GM21526 (cell line): ENCODE measurements around the gene RANBP3.

Experiments used
- ATAC-seq: cut with Tn5 transposase; IDR thresholded peaks from one replicate; pipeline ENCODE4 v1.9.1; 2021; ENCODE audit warnings: moderate library complexity; ENCODE audit not compliant: unreplicated experiment, low FRiP score

RANBP3 gene

GRCh38 chr19:5910638-5910907 is 67.4 kb downstream of the RANBP3 start:
- ATAC-seq, result no peak

- ATAC-seq, result no peak
These were observed 69.0 kb downstream of the RANBP3 start for GRCh38 chr19:5908773-5909442.

- ATAC-seq, result no peak
These were observed 70.7 kb downstream of the RANBP3 start for GRCh38 chr19:5907241-5907640.

- no peak for ATAC-seq
These were observed 72.7 kb downstream of the RANBP3 start for GRCh38 chr19:5905114-5905778.

- ATAC-seq, result peak; percentile 74
These were observed 73.4 kb downstream of the RANBP3 start, which contains the start of gene VMAC for GRCh38 chr19:5904352-5905113. VMAC (plus strand) TSS chr19:5904872; CDS start chr19:5904891, 19 bp downstream.

- peak; percentile 30 for ATAC-seq
These were observed 74.2 kb downstream of the RANBP3 start, which contains the start of gene NDUFA11 for GRCh38 chr19:5903624-5904351. NDUFA11 (minus strand) TSS chr19:5903790; CDS start chr19:5903708, 82 bp downstream.

GRCh38 chr19:5903056-5903623 is 74.8 kb downstream of the RANBP3 start:
- no peak for ATAC-seq

- ATAC-seq, result no peak
These were observed 77.0 kb downstream of the RANBP3 start for GRCh38 chr19:5900976-5901375.

GRCh38 chr19:5899728-5900526 is 78.0 kb downstream of the RANBP3 start:
- no peak for ATAC-seq

- no peak for ATAC-seq
These were observed 80.6 kb downstream of the RANBP3 start for GRCh38 chr19:5897189-5897969.

- no peak for ATAC-seq
These were observed 81.4 kb downstream of the RANBP3 start for GRCh38 chr19:5896365-5897076.

- no peak for ATAC-seq
These were observed 82.0 kb downstream of the RANBP3 start for GRCh38 chr19:5895890-5896289.

GRCh38 chr19:5895409-5895808 is 82.5 kb downstream of the RANBP3 start:
- no peak for ATAC-seq

- no peak for ATAC-seq
These were observed 83.1 kb downstream of the RANBP3 start for GRCh38 chr19:5894704-5895349.

- no peak for ATAC-seq
These were observed 83.8 kb downstream of the RANBP3 start for GRCh38 chr19:5893907-5894703.

- ATAC-seq, result no peak
These were observed 84.5 kb downstream of the RANBP3 start for GRCh38 chr19:5893296-5893903.
